Fibroblast of lung (primary cell): ENCODE data around the gene MAPK4. TPM values are rescaled to one million over a fixed set of nuclear protein-coding genes. Genes with fewer than 3 reads are reported as not detected.
A peak's percentile ranks its signal among the peaks of the same experiment; 100 is the strongest.

Experiments used
- DNase-seq, 2 donors: peaks; one replicate each; pipeline versions ENCODE4 v3.0.0 to v3.0.0-alpha.2; 2010; ENCODE audit warnings: low read depth in 2 of 2
- H2AFZ ChIP-seq: 2 replicates; pipeline ENCODE4 v1.5.1; 2012; ENCODE audit warnings: low read length, control low read depth, inconsistent platforms
- H3K27ac ChIP-seq: 2 replicates; pipeline ENCODE4 v1.5.1; 2011; ENCODE audit warnings: low read length, control low read depth; ENCODE audit not compliant: insufficient read depth
- H3K27me3 ChIP-seq: 2 replicates; pipeline ENCODE4 v1.5.1; 2011; ENCODE audit warnings: mild to moderate bottlenecking, low read length; ENCODE audit not compliant: control insufficient read depth, insufficient read depth
- H3K36me3 ChIP-seq: 2 replicates; pipeline ENCODE4 v1.5.1; 2011; ENCODE audit warnings: low read length; ENCODE audit not compliant: control insufficient read depth, insufficient read depth
- H3K4me1 ChIP-seq: 2 replicates; pipeline ENCODE4 v1.5.1; 2011; ENCODE audit warnings: low read length; ENCODE audit not compliant: control insufficient read depth, insufficient read depth; ENCODE audit errors: extremely low read depth
- H3K4me2 ChIP-seq: 2 replicates; pipeline ENCODE4 v1.5.1; 2011; ENCODE audit warnings: low read length, control low read depth; ENCODE audit not compliant: insufficient read depth; ENCODE audit errors: extremely low read depth
- H3K4me3 ChIP-seq, 4 experiments: fragments of 200-600 bp in 1 of 4; sonication (generic) in 1 of 4; replicated peaks in 1 of 4; 2 replicates each; pipeline ENCODE4 v1.5.1; 2011 to 2016; ENCODE audit warnings: low read length in 4 of 4, low read depth in 3 of 4, mild to moderate bottlenecking in 3 of 4, control low read depth in 2 of 4, inconsistent platforms in 1 of 4, mixed read lengths in 1 of 4; ENCODE audit not compliant: insufficient read depth in 1 of 4; ENCODE audit errors: control extremely low read depth in 1 of 4
- H3K79me2 ChIP-seq: 2 replicates; pipeline ENCODE4 v1.5.1; 2012; ENCODE audit warnings: mild to moderate bottlenecking, low read length, inconsistent platforms; ENCODE audit not compliant: control insufficient read depth, insufficient read depth
- H3K9ac ChIP-seq: 2 replicates; pipeline ENCODE4 v1.5.1; 2011; ENCODE audit warnings: mild to moderate bottlenecking, low read length, control low read depth; ENCODE audit not compliant: insufficient read depth
- H3K9me3 ChIP-seq: 2 replicates; pipeline ENCODE4 v1.5.1; 2012; ENCODE audit warnings: low read depth, low read length; ENCODE audit not compliant: control insufficient read depth, insufficient read depth
- H4K20me1 ChIP-seq: 2 replicates; pipeline ENCODE4 v1.5.1; 2011; ENCODE audit warnings: low read length; ENCODE audit not compliant: control insufficient read depth, insufficient read depth; ENCODE audit errors: extremely low read depth
- CTCF ChIP-seq, 2 donors: IDR thresholded peaks in 1 of 2; conservative IDR thresholded peaks in 1 of 2; 1 replicate in 1 of 2; 2 replicates in 1 of 2; pipeline ENCODE4 v1.5.1; 2011 to 2012; ENCODE audit warnings: low read length in 2 of 2, control low read depth in 1 of 2, inconsistent platforms in 1 of 2, low read depth in 1 of 2, mild to moderate bottlenecking in 1 of 2
- EZH2 ChIP-seq: IDR thresholded peaks from 2 replicates; pipeline ENCODE4 v1.5.1; 2012; ENCODE audit warnings: low read length, control low read depth, mild to moderate bottlenecking; ENCODE audit errors: missing control alignments
- polyA plus RNA-seq, 2 donors: library from polyadenylated mRNA; depleted of rRNA in 1 of 2; stranded (reverse) in 1 of 2; unstranded in 1 of 2; fragments of >200 nt; gene quantifications; 2 replicates each; pipeline ENCODE4 v1.2.1, GENCODE V29; 2011 to 2012; ENCODE audit warnings: missing spikeins in 1 of 2
- total RNA-seq: library from RNA; depleted of rRNA; stranded (reverse); fragments of >200 nt; gene quantifications from 2 replicates; pipeline ENCODE4 v1.2.1, GENCODE V29; 2014

The MAPK4 gene
- total and polyA plus RNA-seq, 2 donors (not counting 1 experiment from before 2014, with no cell fraction given), result not detected

GRCh38 chr18:50659091-50660003 is 99.5 kb downstream of the MAPK4 start:
- Histone ChIP-seq H3K27ac (no peak overlapping the region), H3K4me1 (no peaks in the 10 kb centered on the region), H3K4me3 (no peak overlapping the region), H3K27me3 (no peaks in the 10 kb centered on the region), H4K20me1 (no peaks in the 10 kb centered on the region), H3K79me2 (no peaks in the 10 kb centered on the region), H3K9ac (no peak overlapping the region), H2AFZ (no peak overlapping the region), H3K36me3 (no peaks in the 10 kb centered on the region), H3K4me2 (no peak overlapping the region), H3K9me3 (no peaks in the 10 kb centered on the region)
- peak in 1 of 2 donors; percentile 7 for DNase-seq
- no peak for TF ChIP-seq EZH2
- no peak for TF ChIP-seq CTCF (conservative IDR thresholded peaks at IDR 0.05 in 1 of 2, IDR thresholded peaks at IDR 0.05 in 1 of 2; ENCODE audit: low read depth in 1 of 2, low read length in 2 of 2)

GRCh38 chr18:50661013-50661412 is 101.1 kb downstream of the MAPK4 start:
- DNase-seq, result no peak
- no peaks in the 10 kb centered on the region for H4K20me1 ChIP-seq
- TF ChIP-seq CTCF (conservative IDR thresholded peaks at IDR 0.05 in 1 of 2, IDR thresholded peaks at IDR 0.05 in 1 of 2; ENCODE audit: low read depth in 1 of 2, low read length in 2 of 2) (no peak), EZH2 (no peak)
- no peak overlapping the region for H3K27ac ChIP-seq
- no peaks in the 10 kb centered on the region for H3K79me2 ChIP-seq
- H3K36me3 ChIP-seq, result no peaks in the 10 kb centered on the region
- H3K9me3 ChIP-seq, result no peaks in the 10 kb centered on the region
- no peak overlapping the region for H2AFZ ChIP-seq
- no peak overlapping the region for H3K4me2 ChIP-seq
- no peaks in the 10 kb centered on the region for H3K27me3 ChIP-seq
- H3K4me3 ChIP-seq, result no peak overlapping the region
- H3K9ac ChIP-seq, result no peak overlapping the region
- no peaks in the 10 kb centered on the region for H3K4me1 ChIP-seq

GRCh38 chr18:50662177-50662576 is 102.3 kb downstream of the MAPK4 start:
- DNase-seq, result peak in 1 of 2 donors; percentile 3
- no peak overlapping the region for H3K9ac ChIP-seq

More at GRCh38 chr18:50662177-50662576, 102.3 kb downstream of the MAPK4 start:
- no peaks in the 10 kb centered on the region for H3K36me3 ChIP-seq
- no peak overlapping the region for H2AFZ ChIP-seq
- no peaks in the 10 kb centered on the region for H3K27me3 ChIP-seq
- no peaks in the 10 kb centered on the region for H3K4me1 ChIP-seq
- no peak overlapping the region for H3K4me3 ChIP-seq
- no peaks in the 10 kb centered on the region for H3K79me2 ChIP-seq
- H4K20me1 ChIP-seq, result no peaks in the 10 kb centered on the region
- TF ChIP-seq EZH2, result no peak
- peak in 1 of 2 donors; percentile 38 for TF ChIP-seq CTCF (conservative IDR thresholded peaks at IDR 0.05 in 1 of 2, IDR thresholded peaks at IDR 0.05 in 1 of 2; ENCODE audit: low read depth in 1 of 2, low read length in 2 of 2)
- no peaks in the 10 kb centered on the region for H3K9me3 ChIP-seq
- no peak overlapping the region for H3K4me2 ChIP-seq
- no peak overlapping the region for H3K27ac ChIP-seq
